PC-3 (cell line): ENCODE results near the gene TSEN2. TPM values are rescaled to one million over a fixed set of nuclear protein-coding genes. Genes with fewer than 3 reads are reported as not detected.

Experiments
- ATAC-seq: fragments of 200-7000 bp; cut with Tn5 transposase; 2 replicates; pipeline ENCODE4 v1.9.1; 2020; ENCODE audit warnings: mild to moderate bottlenecking, moderate library complexity
- BruUV-seq: library from RNA; stranded (reverse); fragments of 400-500 nt; replicated peaks from 2 replicates; lab custom pipeline; 2021; lab: Mats Ljungman, UMichigan
- CTCF ChIA-PET: fragments of 300-600 bp; sonication (Branson Sonifier 250); formaldehyde crosslinking; loops from one replicate; lab custom pipeline; 2022; ENCODE audit warnings: antibody characterized with exemption; lab: Charles Lee
- POLR2A ChIA-PET: fragments of 300-600 bp; sonication (Branson Sonifier 250); formaldehyde crosslinking; loops from one replicate; lab custom pipeline; 2022; ENCODE audit warnings: antibody characterized with exemption; ENCODE audit not compliant: unreplicated experiment; lab: Charles Lee
- DNase-seq: peaks from one replicate; pipeline ENCODE4 v3.0.0-alpha.2; 2015
- H2AFZ ChIP-seq: fragments of 300-600 bp; sonication (generic); 2 replicates; pipeline ENCODE4 v1.6.0; 2016; ENCODE audit warnings: antibody characterized with exemption, low read length
- H3F3A ChIP-seq: fragments of 300-600 bp; sonication (generic); one replicate; pipeline ENCODE4 v1.6.0; 2017; ENCODE audit warnings: antibody characterized with exemption, low read length, control low read depth, mild to moderate bottlenecking; ENCODE audit not compliant: unreplicated experiment
- H3K27ac ChIP-seq: fragments of 300-600 bp; sonication (generic); 2 replicates; pipeline ENCODE4 v1.5.1; 2016; ENCODE audit warnings: mild to moderate bottlenecking, low read length
- H3K27me3 ChIP-seq: fragments of 300-600 bp; sonication (generic); 2 replicates; pipeline ENCODE4 v1.6.1; 2016; ENCODE audit warnings: low read length, mixed read lengths
- H3K36me3 ChIP-seq: fragments of 300-600 bp; sonication (generic); 2 replicates; pipeline ENCODE4 v1.6.1; 2016; ENCODE audit warnings: low read depth, mixed run types, low read length, mixed read lengths
- H3K4me1 ChIP-seq: fragments of 300-600 bp; sonication (generic); 2 replicates; pipeline ENCODE4 v1.5.1; 2016; ENCODE audit warnings: low read length; ENCODE audit not compliant: insufficient read depth
- H3K4me2 ChIP-seq: fragments of 300-600 bp; sonication (generic); 2 replicates; pipeline ENCODE4 v1.6.0; 2016; ENCODE audit warnings: low read length
- H3K4me3 ChIP-seq: fragments of 300-600 bp; sonication (generic); 2 replicates; pipeline ENCODE4 v1.5.1; 2016; ENCODE audit warnings: mild to moderate bottlenecking, low read length, mixed read lengths
- H3K79me2 ChIP-seq: fragments of 300-600 bp; sonication (generic); 2 replicates; pipeline ENCODE4 v1.6.1; 2017; ENCODE audit warnings: low read length, mixed read lengths
- H3K9ac ChIP-seq: fragments of 300-600 bp; sonication (generic); 2 replicates; pipeline ENCODE4 v1.6.0; 2016; ENCODE audit warnings: mild to moderate bottlenecking, low read length
- H3K9me2 ChIP-seq: fragments of 300-600 bp; sonication (generic); replicated peaks from 2 replicates; pipeline ENCODE4 v1.6.1; 2016; ENCODE audit warnings: mixed run types, low read length, mixed read lengths
- H3K9me3 ChIP-seq: fragments of 300-600 bp; sonication (generic); 2 replicates; pipeline ENCODE4 v1.6.1; 2016; ENCODE audit warnings: low read length, mixed read lengths
- H4K20me1 ChIP-seq: fragments of 300-600 bp; sonication (generic); 2 replicates; pipeline ENCODE4 v1.6.1; 2016; ENCODE audit warnings: low read length, mixed read lengths
- EZH2 ChIP-seq: fragments of 300-600 bp; sonication (generic); IDR thresholded peaks from one replicate; pipeline ENCODE4 v1.6.1; 2017; ENCODE audit warnings: antibody characterized with exemption, mild to moderate bottlenecking, low read length; ENCODE audit not compliant: unreplicated experiment
- EZH2phosphoT487 ChIP-seq: fragments of 300-600 bp; sonication (generic); IDR thresholded peaks from 2 replicates; pipeline ENCODE4 v1.6.1; 2018; ENCODE audit warnings: mild to moderate bottlenecking, antibody characterized with exemption, low read length, borderline replicate concordance
- intact Hi-C: fragments of 100-400 bp; cut with micrococcal nuclease; formaldehyde crosslinking; loops from 2 replicates; pipeline ENCODE4 v1.9.0; 2023
- total RNA-seq: library from RNA; depleted of rRNA; stranded (reverse); fragments of >200 nt; gene quantifications from 2 replicates; pipeline ENCODE4 v1.2.3, GENCODE V29; 2014
- TF ChIP-seq, protein P1 (sequence below): fragments of 300-600 bp; sonication (generic); conservative IDR thresholded peaks from 2 replicates; pipeline ENCODE4 v1.5.1; 2017; ENCODE audit warnings: antibody characterized with exemption, low read depth, mild to moderate bottlenecking, low read length

Gene TSEN2
- total RNA-seq, 1 experiment from 2014 or later = 40.2 TPM

DNA sequence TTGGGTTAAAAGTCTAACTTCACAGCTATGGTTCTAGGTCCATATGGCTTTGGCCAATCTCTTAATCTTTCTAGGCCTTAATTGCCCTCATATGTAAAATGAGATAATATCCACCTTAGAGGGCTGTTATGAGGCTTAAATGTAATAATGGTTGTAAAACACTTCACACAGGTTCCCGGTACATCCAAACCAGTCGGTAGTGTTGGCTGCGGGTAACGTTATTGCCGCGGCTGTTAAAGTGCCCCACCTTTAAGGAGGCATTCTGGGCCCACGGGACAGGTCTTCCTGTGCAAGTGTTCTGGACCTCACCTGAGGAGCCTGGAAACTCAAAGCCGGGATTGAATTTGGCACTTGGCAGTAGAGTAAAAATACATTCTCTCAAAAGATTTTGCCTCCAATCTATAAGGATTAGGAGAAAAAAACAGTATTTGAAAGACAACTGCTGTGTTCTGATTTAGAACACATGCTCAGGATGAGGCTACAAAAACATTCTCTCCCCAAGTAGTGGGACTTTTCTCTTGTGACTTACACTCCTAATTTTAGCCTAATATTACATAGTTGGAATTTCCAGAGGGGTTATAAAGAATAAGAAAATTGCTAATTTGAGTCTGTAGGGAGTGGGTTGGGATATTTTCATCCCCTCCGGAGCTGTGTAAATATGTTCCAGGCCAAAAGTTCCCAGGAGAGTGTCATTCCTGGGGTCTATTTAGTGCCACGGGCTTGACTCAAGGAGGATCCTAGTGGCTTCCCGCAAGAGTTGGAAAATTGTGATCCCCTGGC lies 44.9 kb upstream of the TSEN2 start:
- Histone ChIP-seq H3K9me2 (no peaks in the 10 kb centered on the region), H3K27me3 (no peaks in the 10 kb centered on the region), H3K27ac (peak overlapping the region; percentile 98), H3F3A (peaks cover 22% of the 10 kb centered on the region), H3K9ac (no peak overlapping the region), H3K4me3 (no peak overlapping the region), H4K20me1 (no peaks in the 10 kb centered on the region), H3K4me1 (peaks cover 53% of the 10 kb centered on the region), H3K4me2 (no peak overlapping the region), H3K9me3 (no peaks in the 10 kb centered on the region), H2AFZ (no peak overlapping the region), H3K79me2 (no peaks in the 10 kb centered on the region), H3K36me3 (peaks cover 14% of the 10 kb centered on the region)
- intact Hi-C loops = loop anchor here (5.0 kb wide), 1 partner anchor 38 kb away; no protein-coding TSS in a partner anchor
- no TSS peak for BruUV-seq
- TF ChIP-seq EZH2phosphoT487 (no peak), EZH2 (no peak)
- TF ChIP-seq, protein P1, sequence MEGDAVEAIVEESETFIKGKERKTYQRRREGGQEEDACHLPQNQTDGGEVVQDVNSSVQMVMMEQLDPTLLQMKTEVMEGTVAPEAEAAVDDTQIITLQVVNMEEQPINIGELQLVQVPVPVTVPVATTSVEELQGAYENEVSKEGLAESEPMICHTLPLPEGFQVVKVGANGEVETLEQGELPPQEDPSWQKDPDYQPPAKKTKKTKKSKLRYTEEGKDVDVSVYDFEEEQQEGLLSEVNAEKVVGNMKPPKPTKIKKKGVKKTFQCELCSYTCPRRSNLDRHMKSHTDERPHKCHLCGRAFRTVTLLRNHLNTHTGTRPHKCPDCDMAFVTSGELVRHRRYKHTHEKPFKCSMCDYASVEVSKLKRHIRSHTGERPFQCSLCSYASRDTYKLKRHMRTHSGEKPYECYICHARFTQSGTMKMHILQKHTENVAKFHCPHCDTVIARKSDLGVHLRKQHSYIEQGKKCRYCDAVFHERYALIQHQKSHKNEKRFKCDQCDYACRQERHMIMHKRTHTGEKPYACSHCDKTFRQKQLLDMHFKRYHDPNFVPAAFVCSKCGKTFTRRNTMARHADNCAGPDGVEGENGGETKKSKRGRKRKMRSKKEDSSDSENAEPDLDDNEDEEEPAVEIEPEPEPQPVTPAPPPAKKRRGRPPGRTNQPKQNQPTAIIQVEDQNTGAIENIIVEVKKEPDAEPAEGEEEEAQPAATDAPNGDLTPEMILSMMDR = no peak
- ATAC-seq (no peak), DNase-seq (no peak)
- POLR2A ChIA-PET = no interaction called here
- CTCF ChIA-PET = no interaction called here

DNA sequence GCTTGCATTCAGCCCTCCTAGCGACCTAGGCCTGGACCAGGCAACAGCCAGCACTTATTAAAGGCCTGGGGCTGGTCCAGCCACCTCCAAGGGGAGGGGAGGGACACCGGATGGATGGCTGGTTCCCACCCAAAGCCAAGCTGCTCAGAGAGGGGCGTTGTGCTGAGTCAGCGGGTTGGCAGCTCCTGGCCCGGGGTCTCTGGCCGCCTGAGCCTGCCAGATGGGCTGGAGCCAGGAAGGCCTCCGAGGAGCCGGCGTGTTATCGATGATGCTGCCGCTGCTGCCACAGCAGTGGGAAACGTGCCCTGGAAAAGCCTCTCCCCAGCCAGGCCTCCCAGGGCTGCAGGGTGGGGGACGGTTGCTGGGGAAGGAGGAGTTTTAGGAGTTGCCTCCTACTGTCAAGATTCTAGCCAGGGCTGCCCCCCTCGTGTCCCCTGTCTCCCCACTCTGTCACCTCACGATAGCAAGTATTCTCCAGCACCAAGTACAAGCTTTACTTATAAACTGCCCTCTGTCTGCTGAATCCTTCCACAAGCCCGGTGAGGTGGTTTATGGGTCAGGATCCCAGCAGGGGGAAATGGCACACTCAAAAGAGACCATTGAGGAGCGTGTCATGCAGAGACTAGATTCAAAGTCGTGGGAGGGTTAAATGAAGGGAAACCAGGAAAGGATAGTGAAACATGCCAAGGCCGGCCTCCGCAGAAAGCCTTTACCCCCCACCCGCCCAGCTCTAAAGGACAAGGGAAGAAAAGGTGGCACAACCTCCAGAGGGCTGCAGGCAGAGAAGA lies 43.2 kb upstream of the TSEN2 start:
- H4K20me1 ChIP-seq = no peaks in the 10 kb centered on the region
- H3K9me2 ChIP-seq = no peaks in the 10 kb centered on the region
- ChIA-PET CTCF (no interaction called here), POLR2A (no interaction called here)
- H3K79me2 ChIP-seq = no peaks in the 10 kb centered on the region
- H3K9me3 ChIP-seq = no peaks in the 10 kb centered on the region
- H3K9ac ChIP-seq = no peak overlapping the region; the same call in 1 of the 2 replicates
- DNase-seq (no peak), ATAC-seq (no peak)
- H3K27ac ChIP-seq = peak overlapping the region; percentile 98
- no peak overlapping the region for H2AFZ ChIP-seq
- no peaks in the 10 kb centered on the region for H3K36me3 ChIP-seq
- BruUV-seq = no TSS peak
- no peaks in the 10 kb centered on the region for H3K27me3 ChIP-seq
- H3K4me3 ChIP-seq = no peak overlapping the region
- intact Hi-C loops = no loop called here
- H3K4me2 ChIP-seq = no peak overlapping the region
- H3K4me1 ChIP-seq = peaks cover 49% of the 10 kb centered on the region
- H3F3A ChIP-seq = peaks cover 21% of the 10 kb centered on the region
- TF ChIP-seq EZH2 (no peak), EZH2phosphoT487 (no peak)
- TF ChIP-seq, protein P1 = no peak
